Measurements from ENCODE around the gene RXRA. TPM values are rescaled to one million over a fixed set of nuclear protein-coding genes. Genes with fewer than 3 reads are reported as not detected.

Gene RXRA
- polyA plus RNA-seq, 3 donors, result 15.8 to 91.0 (median 23.2) TPM

DNA sequence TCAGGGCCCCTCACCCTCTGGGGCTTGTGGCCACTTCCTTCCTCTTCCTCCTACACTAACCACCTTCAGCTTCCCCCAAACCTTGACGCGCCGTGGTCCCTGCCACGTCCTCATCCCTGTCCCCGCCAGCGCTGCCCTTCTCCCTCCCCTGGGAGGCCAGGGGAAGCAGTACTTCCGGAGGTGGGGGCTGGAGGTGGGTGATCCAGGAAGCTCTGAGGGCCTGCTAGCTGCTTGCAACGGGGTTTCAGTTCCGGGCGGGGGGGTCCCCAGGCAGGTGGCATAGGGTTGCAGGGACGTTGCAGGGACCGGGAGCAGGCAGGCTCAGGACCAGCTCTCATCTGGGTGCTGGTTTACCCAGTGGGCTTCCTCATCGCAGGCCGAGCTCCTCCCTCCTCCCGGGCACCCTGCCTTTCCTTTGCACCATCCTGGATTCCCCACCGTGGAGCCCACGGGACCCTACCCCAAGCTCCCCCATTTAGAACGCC, 70.0 kb downstream of the RXRA start:
- 0% methylated on average over 13 of the region's 18 CpGs for WGBS (ENCODE audit: insufficient coverage)
- Mint-ChIP-seq H3K27me3 (ENCODE audit: low read depth in 3 of 3) (peaks cover 0 to 2% (median 2%) of the 10 kb centered on the region in 3 donors), H3K4me1 (peaks cover 90% of the 10 kb centered on the region), H3K4me3 (peak overlapping the region; percentile 71 to 85), H3K9me3 (peaks cover 1 to 8% (median 5%) of the 10 kb centered on the region in 7 donors), H3K27ac (peak overlapping the region; percentile 84 to 95 (median 93)), H3K36me3 (peaks cover 25 to 63% of the 10 kb centered on the region in 2 donors)
- H3K36me3 ChIP-seq (replicated peaks in 1 of 2; ENCODE audit: control insufficient read depth in 1 of 2, insufficient read depth in 2 of 2, low read length in 2 of 2), result peaks cover 10 to 14% of the 10 kb centered on the region in 2 donors
- H3K9me3 ChIP-seq (replicated peaks in 1 of 2; ENCODE audit: control insufficient read depth in 1 of 2, insufficient read depth in 1 of 2, low read length in 2 of 2), result peaks cover 0 to 8% of the 10 kb centered on the region in 2 donors
- H3K27ac ChIP-seq (ENCODE audit: low read depth in 1 of 2, low read length in 2 of 2), result peak overlapping the region; percentile 69 to 85
- peaks cover 99% of the 10 kb centered on the region for H3K79me2 ChIP-seq (ENCODE audit: insufficient read depth, low read length)
- peaks cover 98 to 100% of the 10 kb centered on the region in 2 donors for H3K4me1 ChIP-seq (ENCODE audit: control insufficient read depth in 1 of 2, insufficient read depth in 2 of 2, low read length in 2 of 2)
- intact Hi-C loops (cut with micrococcal nuclease), result no loop called here
- DNase-seq, result peak; percentile 47 to 76 (median 68)
- peak overlapping the region; percentile 55 for H3K9ac ChIP-seq (ENCODE audit: insufficient read depth, low read length, poor library complexity, severe bottlenecking)
- H4K20me1 ChIP-seq (ENCODE audit: insufficient read depth, low read length), result peaks cover 96% of the 10 kb centered on the region
- no peak overlapping the region for H2AFZ ChIP-seq (ENCODE audit: insufficient read depth, low read depth, low read length, poor library complexity, severe bottlenecking)
- peak overlapping the region; percentile 73 for H3K4me2 ChIP-seq (replicated peaks; ENCODE audit: extremely low read depth, low read length, poor library complexity, severe bottlenecking)
- H3K4me3 ChIP-seq (replicated peaks in 1 of 3; ENCODE audit: low read depth in 2 of 3, low read length in 3 of 3), result peak overlapping the region in 2 of 3 experiments; percentile 15 to 69
- H3K27me3 ChIP-seq (ENCODE audit: control insufficient read depth in 2 of 2, insufficient read depth in 2 of 2, low read length in 2 of 2), result no peaks in the 10 kb centered on the region
- TF ChIP-seq, protein P1, sequence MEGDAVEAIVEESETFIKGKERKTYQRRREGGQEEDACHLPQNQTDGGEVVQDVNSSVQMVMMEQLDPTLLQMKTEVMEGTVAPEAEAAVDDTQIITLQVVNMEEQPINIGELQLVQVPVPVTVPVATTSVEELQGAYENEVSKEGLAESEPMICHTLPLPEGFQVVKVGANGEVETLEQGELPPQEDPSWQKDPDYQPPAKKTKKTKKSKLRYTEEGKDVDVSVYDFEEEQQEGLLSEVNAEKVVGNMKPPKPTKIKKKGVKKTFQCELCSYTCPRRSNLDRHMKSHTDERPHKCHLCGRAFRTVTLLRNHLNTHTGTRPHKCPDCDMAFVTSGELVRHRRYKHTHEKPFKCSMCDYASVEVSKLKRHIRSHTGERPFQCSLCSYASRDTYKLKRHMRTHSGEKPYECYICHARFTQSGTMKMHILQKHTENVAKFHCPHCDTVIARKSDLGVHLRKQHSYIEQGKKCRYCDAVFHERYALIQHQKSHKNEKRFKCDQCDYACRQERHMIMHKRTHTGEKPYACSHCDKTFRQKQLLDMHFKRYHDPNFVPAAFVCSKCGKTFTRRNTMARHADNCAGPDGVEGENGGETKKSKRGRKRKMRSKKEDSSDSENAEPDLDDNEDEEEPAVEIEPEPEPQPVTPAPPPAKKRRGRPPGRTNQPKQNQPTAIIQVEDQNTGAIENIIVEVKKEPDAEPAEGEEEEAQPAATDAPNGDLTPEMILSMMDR (IDR thresholded peaks at IDR 0.05), result no peak

DNA sequence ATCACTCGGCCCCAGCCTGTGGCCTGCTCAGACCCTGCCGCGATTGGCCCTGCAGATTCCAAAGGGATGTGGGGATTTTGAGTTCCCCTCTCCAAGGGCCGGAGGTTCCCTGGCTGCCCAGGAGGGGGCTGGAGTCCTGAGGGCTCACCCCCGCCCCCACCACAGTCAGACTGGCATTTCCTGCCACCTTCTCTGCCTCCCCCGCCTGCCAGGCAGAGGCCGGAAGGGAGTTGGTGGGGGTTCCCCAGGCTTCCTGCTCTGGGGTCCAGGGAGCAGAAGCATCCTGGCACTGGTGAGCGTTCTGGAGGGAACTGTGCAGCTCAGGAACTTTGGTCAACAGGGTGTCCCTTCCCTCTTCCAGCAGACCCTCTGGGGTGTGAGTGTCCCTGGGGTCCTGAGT, 70.6 kb downstream of the RXRA start:
- Histone ChIP-seq H3K9me3 (replicated peaks in 1 of 2; ENCODE audit: control insufficient read depth in 1 of 2, insufficient read depth in 1 of 2, low read length in 2 of 2) (peaks cover 0 to 8% of the 10 kb centered on the region in 2 donors), H3K4me2 (replicated peaks; ENCODE audit: extremely low read depth, low read length, poor library complexity, severe bottlenecking) (peak overlapping the region; percentile 73), H3K9ac (ENCODE audit: insufficient read depth, low read length, poor library complexity, severe bottlenecking) (peak overlapping the region; percentile 55), H4K20me1 (ENCODE audit: insufficient read depth, low read length) (peaks cover 94% of the 10 kb centered on the region), H2AFZ (ENCODE audit: insufficient read depth, low read depth, low read length, poor library complexity, severe bottlenecking) (no peak overlapping the region), H3K4me1 (ENCODE audit: control insufficient read depth in 1 of 2, insufficient read depth in 2 of 2, low read length in 2 of 2) (peaks cover 98 to 100% of the 10 kb centered on the region in 2 donors), H3K27ac (ENCODE audit: low read depth in 1 of 2, low read length in 2 of 2) (peak overlapping the region; percentile 69 to 85), H3K79me2 (ENCODE audit: insufficient read depth, low read length) (peaks cover 99% of the 10 kb centered on the region), H3K4me3 (replicated peaks in 1 of 3; ENCODE audit: low read depth in 2 of 3, low read length in 3 of 3) (peak overlapping the region in 2 of 3 experiments; percentile 15 to 69), H3K27me3 (ENCODE audit: control insufficient read depth in 2 of 2, insufficient read depth in 2 of 2, low read length in 2 of 2) (no peaks in the 10 kb centered on the region), H3K36me3 (replicated peaks in 1 of 2; ENCODE audit: control insufficient read depth in 1 of 2, insufficient read depth in 2 of 2, low read length in 2 of 2) (peaks cover 9 to 10% of the 10 kb centered on the region in 2 donors)
- Mint-ChIP-seq H3K27ac (peak overlapping the region; percentile 84 to 95 (median 93)), H3K9me3 (peaks cover 1 to 8% (median 5%) of the 10 kb centered on the region in 7 donors), H3K36me3 (peaks cover 24 to 63% of the 10 kb centered on the region in 2 donors), H3K27me3 (ENCODE audit: low read depth in 3 of 3) (peaks cover 0 to 2% (median 2%) of the 10 kb centered on the region in 3 donors), H3K4me3 (peak overlapping the region; percentile 71 to 85), H3K4me1 (peaks cover 90% of the 10 kb centered on the region)
- WGBS (ENCODE audit: insufficient coverage), result 0% methylated on average over 4 of the region's 8 CpGs
- peak in 2 of 3 donors; percentile 48 to 51 for DNase-seq
- intact Hi-C loops (cut with micrococcal nuclease), result no loop called here
- TF ChIP-seq, protein P1 (IDR thresholded peaks at IDR 0.05), result no peak
